Liver (tissue), 3 donors: ENCODE results near the gene CACTIN.

Experiments
- JUND ChIP-seq, 2 donors: IDR thresholded peaks; 2 replicates each; pipeline ENCODE4 v1.6.1; 2016; ENCODE audit warnings: antibody characterized with exemption in 2 of 2
- RAD21 ChIP-seq, 2 donors: IDR thresholded peaks; 2 replicates each; pipeline ENCODE4 v1.6.1; 2016; ENCODE audit warnings: antibody characterized with exemption in 2 of 2, mild to moderate bottlenecking in 2 of 2
- TAF1 ChIP-seq: conservative IDR thresholded peaks from 2 replicates; pipeline ENCODE4 v1.6.1; 2016; ENCODE audit warnings: antibody characterized with exemption, mild to moderate bottlenecking
- TF ChIP-seq, protein P1 (sequence below): fragments of 150-350 bp; IDR thresholded peaks from 2 replicates; pipeline ENCODE4 v1.5.1; 2017; ENCODE audit warnings: improper control_type of control experiment, low read depth, low read length; ENCODE audit not compliant: missing input control
- TF ChIP-seq, protein P2 (sequence below): IDR thresholded peaks from 2 replicates; pipeline ENCODE4 v1.6.1; 2016; ENCODE audit warnings: antibody characterized with exemption, mild to moderate bottlenecking
- donor health status: healthy.
- donor health status: healthy.

DNA sequence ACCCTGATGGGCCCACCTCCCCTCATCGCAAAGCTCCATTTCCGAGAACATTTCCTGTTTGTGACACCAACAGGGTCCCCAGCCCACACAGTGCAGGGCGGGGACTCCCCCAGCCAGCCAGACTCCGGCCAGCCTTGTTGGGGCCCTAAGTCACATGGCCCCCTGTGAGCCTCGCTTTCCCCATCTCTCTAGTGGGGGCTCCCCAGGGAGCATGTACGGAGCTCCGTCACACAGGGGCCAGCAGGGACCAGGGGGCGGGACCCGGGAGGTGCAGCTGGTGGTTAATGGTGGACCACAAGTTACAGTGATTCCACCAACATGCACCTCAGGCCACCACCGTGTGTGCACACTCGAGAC is 21.6 kb downstream of the CACTIN start:
- TF ChIP-seq, protein P1, sequence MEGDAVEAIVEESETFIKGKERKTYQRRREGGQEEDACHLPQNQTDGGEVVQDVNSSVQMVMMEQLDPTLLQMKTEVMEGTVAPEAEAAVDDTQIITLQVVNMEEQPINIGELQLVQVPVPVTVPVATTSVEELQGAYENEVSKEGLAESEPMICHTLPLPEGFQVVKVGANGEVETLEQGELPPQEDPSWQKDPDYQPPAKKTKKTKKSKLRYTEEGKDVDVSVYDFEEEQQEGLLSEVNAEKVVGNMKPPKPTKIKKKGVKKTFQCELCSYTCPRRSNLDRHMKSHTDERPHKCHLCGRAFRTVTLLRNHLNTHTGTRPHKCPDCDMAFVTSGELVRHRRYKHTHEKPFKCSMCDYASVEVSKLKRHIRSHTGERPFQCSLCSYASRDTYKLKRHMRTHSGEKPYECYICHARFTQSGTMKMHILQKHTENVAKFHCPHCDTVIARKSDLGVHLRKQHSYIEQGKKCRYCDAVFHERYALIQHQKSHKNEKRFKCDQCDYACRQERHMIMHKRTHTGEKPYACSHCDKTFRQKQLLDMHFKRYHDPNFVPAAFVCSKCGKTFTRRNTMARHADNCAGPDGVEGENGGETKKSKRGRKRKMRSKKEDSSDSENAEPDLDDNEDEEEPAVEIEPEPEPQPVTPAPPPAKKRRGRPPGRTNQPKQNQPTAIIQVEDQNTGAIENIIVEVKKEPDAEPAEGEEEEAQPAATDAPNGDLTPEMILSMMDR, result no peak
- TF ChIP-seq, protein P2, sequence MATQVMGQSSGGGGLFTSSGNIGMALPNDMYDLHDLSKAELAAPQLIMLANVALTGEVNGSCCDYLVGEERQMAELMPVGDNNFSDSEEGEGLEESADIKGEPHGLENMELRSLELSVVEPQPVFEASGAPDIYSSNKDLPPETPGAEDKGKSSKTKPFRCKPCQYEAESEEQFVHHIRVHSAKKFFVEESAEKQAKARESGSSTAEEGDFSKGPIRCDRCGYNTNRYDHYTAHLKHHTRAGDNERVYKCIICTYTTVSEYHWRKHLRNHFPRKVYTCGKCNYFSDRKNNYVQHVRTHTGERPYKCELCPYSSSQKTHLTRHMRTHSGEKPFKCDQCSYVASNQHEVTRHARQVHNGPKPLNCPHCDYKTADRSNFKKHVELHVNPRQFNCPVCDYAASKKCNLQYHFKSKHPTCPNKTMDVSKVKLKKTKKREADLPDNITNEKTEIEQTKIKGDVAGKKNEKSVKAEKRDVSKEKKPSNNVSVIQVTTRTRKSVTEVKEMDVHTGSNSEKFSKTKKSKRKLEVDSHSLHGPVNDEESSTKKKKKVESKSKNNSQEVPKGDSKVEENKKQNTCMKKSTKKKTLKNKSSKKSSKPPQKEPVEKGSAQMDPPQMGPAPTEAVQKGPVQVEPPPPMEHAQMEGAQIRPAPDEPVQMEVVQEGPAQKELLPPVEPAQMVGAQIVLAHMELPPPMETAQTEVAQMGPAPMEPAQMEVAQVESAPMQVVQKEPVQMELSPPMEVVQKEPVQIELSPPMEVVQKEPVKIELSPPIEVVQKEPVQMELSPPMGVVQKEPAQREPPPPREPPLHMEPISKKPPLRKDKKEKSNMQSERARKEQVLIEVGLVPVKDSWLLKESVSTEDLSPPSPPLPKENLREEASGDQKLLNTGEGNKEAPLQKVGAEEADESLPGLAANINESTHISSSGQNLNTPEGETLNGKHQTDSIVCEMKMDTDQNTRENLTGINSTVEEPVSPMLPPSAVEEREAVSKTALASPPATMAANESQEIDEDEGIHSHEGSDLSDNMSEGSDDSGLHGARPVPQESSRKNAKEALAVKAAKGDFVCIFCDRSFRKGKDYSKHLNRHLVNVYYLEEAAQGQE, result no peak
- TF ChIP-seq TAF1, result no peak
- no peak for TF ChIP-seq RAD21 (IDR thresholded peaks at IDR 0.05)
- no peak for TF ChIP-seq JUND (IDR thresholded peaks at IDR 0.05)
